ENCODE results near the gene GMPS. TPM values are rescaled to one million over a fixed set of nuclear protein-coding genes. Genes with fewer than 3 reads are reported as not detected.

Gene GMPS
- total RNA-seq, 1 experiment from 2014 or later = 43.3 TPM

DNA sequence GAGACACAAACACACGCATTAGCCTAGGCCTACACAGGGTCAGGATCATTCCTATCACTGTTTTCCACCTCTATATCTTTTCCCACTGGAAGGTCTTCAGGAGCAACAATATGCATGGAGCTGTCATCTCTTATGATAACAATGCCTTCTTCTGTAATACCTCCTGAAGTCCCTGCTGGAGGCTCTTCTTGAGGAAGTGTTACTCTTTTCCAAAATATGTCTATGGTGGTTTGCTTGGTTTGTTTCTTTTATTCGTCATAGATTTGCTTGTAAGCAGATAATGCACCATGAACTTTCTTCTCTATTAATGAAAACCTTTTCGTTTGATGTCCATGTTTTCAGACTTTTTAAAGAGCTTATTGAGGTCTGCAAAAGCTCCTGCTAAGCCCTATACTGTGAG is 109.3 kb downstream of the GMPS start:
- Histone ChIP-seq H3K4me2 (ENCODE audit: low read length) (no peak overlapping the region), H3K27ac (ENCODE audit: low read length) (no peak overlapping the region), H3K27me3 (ENCODE audit: low read length) (no peaks in the 10 kb centered on the region), H3K9me3 (ENCODE audit: low read length) (no peaks in the 10 kb centered on the region), H3F3A (ENCODE audit: low read length, unreplicated experiment) (no peaks in the 10 kb centered on the region), H3K9me2 (replicated peaks; ENCODE audit: low read length) (no peaks in the 10 kb centered on the region), H3K36me3 (ENCODE audit: low read depth, low read length) (no peaks in the 10 kb centered on the region), H2AFZ (ENCODE audit: low read length) (no peak overlapping the region), H4K20me1 (ENCODE audit: low read length) (no peaks in the 10 kb centered on the region), H3K9ac (ENCODE audit: low read length) (no peak overlapping the region), H3K4me1 (ENCODE audit: insufficient read depth, low read length) (no peaks in the 10 kb centered on the region), H3K79me2 (ENCODE audit: low read length) (no peaks in the 10 kb centered on the region), H3K4me3 (ENCODE audit: low read length) (no peak overlapping the region)
- DNase-seq = no peak
- no peak for ATAC-seq
- no TSS peak for BruUV-seq (replicated peaks)
- TF ChIP-seq EZH2 (IDR thresholded peaks at IDR 0.05; ENCODE audit: low read length, unreplicated experiment) (no peak), EZH2phosphoT487 (IDR thresholded peaks at IDR 0.05; ENCODE audit: borderline replicate concordance, low read length) (no peak)
- TF ChIP-seq, protein P1, sequence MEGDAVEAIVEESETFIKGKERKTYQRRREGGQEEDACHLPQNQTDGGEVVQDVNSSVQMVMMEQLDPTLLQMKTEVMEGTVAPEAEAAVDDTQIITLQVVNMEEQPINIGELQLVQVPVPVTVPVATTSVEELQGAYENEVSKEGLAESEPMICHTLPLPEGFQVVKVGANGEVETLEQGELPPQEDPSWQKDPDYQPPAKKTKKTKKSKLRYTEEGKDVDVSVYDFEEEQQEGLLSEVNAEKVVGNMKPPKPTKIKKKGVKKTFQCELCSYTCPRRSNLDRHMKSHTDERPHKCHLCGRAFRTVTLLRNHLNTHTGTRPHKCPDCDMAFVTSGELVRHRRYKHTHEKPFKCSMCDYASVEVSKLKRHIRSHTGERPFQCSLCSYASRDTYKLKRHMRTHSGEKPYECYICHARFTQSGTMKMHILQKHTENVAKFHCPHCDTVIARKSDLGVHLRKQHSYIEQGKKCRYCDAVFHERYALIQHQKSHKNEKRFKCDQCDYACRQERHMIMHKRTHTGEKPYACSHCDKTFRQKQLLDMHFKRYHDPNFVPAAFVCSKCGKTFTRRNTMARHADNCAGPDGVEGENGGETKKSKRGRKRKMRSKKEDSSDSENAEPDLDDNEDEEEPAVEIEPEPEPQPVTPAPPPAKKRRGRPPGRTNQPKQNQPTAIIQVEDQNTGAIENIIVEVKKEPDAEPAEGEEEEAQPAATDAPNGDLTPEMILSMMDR (conservative IDR thresholded peaks at IDR 0.05; ENCODE audit: low read depth, low read length) = no peak
- ChIA-PET CTCF (no interaction called here), POLR2A (ENCODE audit: unreplicated experiment) (no interaction called here)
- intact Hi-C loops (cut with micrococcal nuclease) = no loop called here

DNA sequence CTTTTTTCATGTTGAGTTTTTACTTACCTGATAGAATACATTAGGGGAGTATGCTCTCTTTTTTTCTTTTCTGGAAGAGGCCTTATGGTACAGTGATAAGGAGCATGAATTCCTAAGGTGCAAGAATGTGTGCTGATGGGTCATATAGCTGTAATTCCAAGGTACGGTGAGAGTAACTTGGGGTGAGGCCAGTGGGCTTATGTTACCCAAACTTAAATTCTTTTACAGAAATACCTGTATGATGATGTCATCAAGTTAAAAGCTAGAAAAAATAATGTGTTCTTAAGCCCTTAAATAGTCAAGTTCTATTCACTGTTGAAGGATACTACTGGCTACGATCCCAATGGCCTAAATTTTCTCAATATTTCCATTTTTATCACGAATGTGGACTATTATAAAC is 111.2 kb downstream of the GMPS start:
- no peaks in the 10 kb centered on the region for H3F3A ChIP-seq (ENCODE audit: low read length, unreplicated experiment)
- DNase-seq = no peak
- no TSS peak for BruUV-seq (replicated peaks)
- H3K36me3 ChIP-seq (ENCODE audit: low read depth, low read length) = no peaks in the 10 kb centered on the region
- H2AFZ ChIP-seq (ENCODE audit: low read length) = no peak overlapping the region
- no peak overlapping the region for H3K4me3 ChIP-seq (ENCODE audit: low read length)
- H3K27me3 ChIP-seq (ENCODE audit: low read length) = no peaks in the 10 kb centered on the region
- CTCF ChIA-PET = no interaction called here
- H3K4me2 ChIP-seq (ENCODE audit: low read length) = no peak overlapping the region
- no peak overlapping the region for H3K27ac ChIP-seq (ENCODE audit: low read length)
- intact Hi-C loops (cut with micrococcal nuclease) = no loop called here
- H4K20me1 ChIP-seq (ENCODE audit: low read length) = no peaks in the 10 kb centered on the region
- no peaks in the 10 kb centered on the region for H3K9me3 ChIP-seq (ENCODE audit: low read length)
- no peak for TF ChIP-seq EZH2 (IDR thresholded peaks at IDR 0.05; ENCODE audit: low read length, unreplicated experiment)
- TF ChIP-seq EZH2phosphoT487 (IDR thresholded peaks at IDR 0.05; ENCODE audit: borderline replicate concordance, low read length) = no peak
- TF ChIP-seq, protein P1 (conservative IDR thresholded peaks at IDR 0.05; ENCODE audit: low read depth, low read length) = no peak
- no peaks in the 10 kb centered on the region for H3K79me2 ChIP-seq (ENCODE audit: low read length)
- no peaks in the 10 kb centered on the region for H3K4me1 ChIP-seq (ENCODE audit: insufficient read depth, low read length)
- H3K9me2 ChIP-seq (replicated peaks; ENCODE audit: low read length) = no peaks in the 10 kb centered on the region
- POLR2A ChIA-PET (ENCODE audit: unreplicated experiment) = no interaction called here
- ATAC-seq = no peak
- no peak overlapping the region for H3K9ac ChIP-seq (ENCODE audit: low read length)

DNA sequence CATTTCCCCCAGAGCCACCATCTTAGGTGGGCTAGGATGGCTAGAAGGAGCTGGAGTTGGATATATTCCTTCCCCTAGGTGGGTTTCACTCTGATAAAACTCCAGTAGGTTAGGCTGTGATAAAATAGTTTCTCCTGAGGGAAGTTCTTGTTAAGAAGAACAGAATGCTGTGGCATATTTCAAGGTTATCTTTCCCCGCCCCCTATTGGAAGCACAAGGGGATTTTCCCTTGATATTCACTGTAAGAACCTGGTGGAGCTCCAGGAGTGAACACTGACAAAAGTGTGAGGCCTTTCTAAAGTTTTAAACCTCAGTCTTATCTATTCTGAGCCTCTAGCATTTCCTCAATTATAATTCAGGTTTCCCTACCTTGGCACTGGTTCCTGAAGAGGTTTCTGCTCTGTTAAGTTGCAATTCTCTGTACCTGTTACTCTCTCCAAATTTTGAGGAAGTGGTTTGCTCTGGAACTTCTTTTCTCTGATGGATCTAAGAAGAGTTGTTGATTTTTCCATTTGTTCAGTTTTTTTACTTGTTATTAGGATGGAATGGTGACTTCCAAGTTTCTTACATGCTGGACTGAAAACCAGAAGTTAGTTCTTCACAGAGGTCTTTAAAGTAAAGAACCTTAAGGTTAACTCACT is 113.5 kb downstream of the GMPS start:
- TF ChIP-seq, protein P1 (conservative IDR thresholded peaks at IDR 0.05; ENCODE audit: low read depth, low read length) = peak; percentile 34; the same call in 1 of the 2 replicates
- no peak for TF ChIP-seq EZH2 (IDR thresholded peaks at IDR 0.05; ENCODE audit: low read length, unreplicated experiment)
- TF ChIP-seq EZH2phosphoT487 (IDR thresholded peaks at IDR 0.05; ENCODE audit: borderline replicate concordance, low read length) = no peak
- H2AFZ ChIP-seq (ENCODE audit: low read length) = no peak overlapping the region
- BruUV-seq (replicated peaks) = no TSS peak
- no peak overlapping the region for H3K27ac ChIP-seq (ENCODE audit: low read length)
- no peak overlapping the region for H3K9ac ChIP-seq (ENCODE audit: low read length)
- no peaks in the 10 kb centered on the region for H3K36me3 ChIP-seq (ENCODE audit: low read depth, low read length)
- ChIA-PET CTCF (interaction anchor here (1.1 kb wide), 1 partner anchor 177 kb away, joined by 3 read pairs; no protein-coding TSS in a partner anchor), POLR2A (ENCODE audit: unreplicated experiment) (no interaction called here)
- H3K4me2 ChIP-seq (ENCODE audit: low read length) = no peak overlapping the region
- intact Hi-C loops (cut with micrococcal nuclease) = no loop called here
- no peaks in the 10 kb centered on the region for H3K4me1 ChIP-seq (ENCODE audit: insufficient read depth, low read length)
- no peaks in the 10 kb centered on the region for H3K9me3 ChIP-seq (ENCODE audit: low read length)
- DNase-seq (peak; percentile 10), ATAC-seq (peak; percentile 31; the same call in 1 of the 2 replicates)
- H3K79me2 ChIP-seq (ENCODE audit: low read length) = no peaks in the 10 kb centered on the region
- no peaks in the 10 kb centered on the region for H3K27me3 ChIP-seq (ENCODE audit: low read length)
- H3F3A ChIP-seq (ENCODE audit: low read length, unreplicated experiment) = no peaks in the 10 kb centered on the region
- no peak overlapping the region for H3K4me3 ChIP-seq (ENCODE audit: low read length)
- no peaks in the 10 kb centered on the region for H3K9me2 ChIP-seq (replicated peaks; ENCODE audit: low read length)
- H4K20me1 ChIP-seq (ENCODE audit: low read length) = no peaks in the 10 kb centered on the region

All from PC-3 (cell line).